Amniotic epithelial cell (primary cell): Measurements from ENCODE around the gene HES4.
"Not testable (repeated sequence)": the region's sequence is repeated elsewhere in the genome, so short reads cannot be mapped to it uniquely, and the experiment has no call there.

Experiments
- DNase-seq: peaks from one replicate; pipeline ENCODE4 v3.0.0-alpha.2; 2010; ENCODE audit warnings: low read depth

The HES4 gene

GRCh38 chr1:978835-979743 is 20.8 kb downstream of the HES4 start:
- DNase-seq = no peak

DNA sequence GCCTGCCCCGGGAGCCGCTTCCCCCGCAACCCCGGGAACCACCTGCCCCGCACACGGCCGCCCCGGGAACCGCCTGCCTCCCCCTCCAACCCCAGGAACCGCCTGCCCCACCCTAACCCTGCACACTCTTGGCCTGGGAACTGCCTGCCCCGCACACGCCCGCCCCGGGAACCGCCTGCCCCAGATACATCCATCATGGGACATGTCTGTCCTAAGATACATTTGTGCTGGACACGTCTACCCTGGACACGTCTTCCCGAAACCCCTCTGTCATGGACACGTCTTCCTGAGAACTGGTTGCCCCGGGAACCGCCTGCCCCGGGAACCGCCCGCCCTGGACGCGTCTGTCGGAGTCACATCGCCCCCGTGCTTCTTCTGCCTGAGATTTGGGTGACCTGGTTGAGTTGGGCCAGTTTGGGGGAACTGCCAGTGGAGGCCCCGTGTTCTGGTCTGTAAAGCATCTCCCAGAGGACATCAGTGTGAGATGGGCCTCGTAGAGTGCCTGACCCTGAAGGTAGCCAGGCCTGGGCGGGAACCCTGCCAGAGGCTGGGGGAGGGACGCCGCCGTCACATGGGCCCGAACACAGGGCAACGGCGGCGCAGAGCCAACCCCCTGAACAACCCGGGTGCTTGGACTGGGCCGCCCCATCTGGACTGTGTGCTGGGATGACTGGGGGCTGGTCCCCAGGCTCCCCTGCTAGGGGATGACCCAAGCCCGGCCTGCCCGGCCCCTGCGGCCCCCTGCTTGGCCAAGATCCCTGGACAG is 21.6 kb downstream of the HES4 start:
- DNase-seq = no peak

DNA sequence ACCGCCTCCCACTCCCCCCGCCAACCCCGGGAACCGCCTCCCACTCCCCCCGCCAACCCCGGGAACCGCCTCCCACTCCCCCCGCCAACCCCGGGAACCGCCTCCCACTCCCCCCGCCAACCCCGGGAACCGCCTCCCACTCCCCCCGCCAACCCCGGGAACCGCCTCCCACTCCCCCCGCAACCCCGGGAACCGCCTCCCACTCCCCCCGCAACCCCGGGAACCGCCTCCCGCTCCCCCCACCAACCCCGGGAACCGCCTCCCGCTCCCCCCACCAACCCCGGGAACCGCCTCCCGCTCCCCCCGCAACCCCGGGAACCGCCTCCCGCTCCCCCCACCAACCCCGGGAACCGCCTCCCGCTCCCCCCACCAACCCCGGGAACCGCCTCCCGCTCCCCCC is 23.1 kb downstream of the HES4 start:
- not testable (repeated sequence) for DNase-seq

- peak; percentile 50 for DNase-seq
These were observed 23.8 kb downstream of the HES4 start for GRCh38 chr1:975896-976683.

DNA sequence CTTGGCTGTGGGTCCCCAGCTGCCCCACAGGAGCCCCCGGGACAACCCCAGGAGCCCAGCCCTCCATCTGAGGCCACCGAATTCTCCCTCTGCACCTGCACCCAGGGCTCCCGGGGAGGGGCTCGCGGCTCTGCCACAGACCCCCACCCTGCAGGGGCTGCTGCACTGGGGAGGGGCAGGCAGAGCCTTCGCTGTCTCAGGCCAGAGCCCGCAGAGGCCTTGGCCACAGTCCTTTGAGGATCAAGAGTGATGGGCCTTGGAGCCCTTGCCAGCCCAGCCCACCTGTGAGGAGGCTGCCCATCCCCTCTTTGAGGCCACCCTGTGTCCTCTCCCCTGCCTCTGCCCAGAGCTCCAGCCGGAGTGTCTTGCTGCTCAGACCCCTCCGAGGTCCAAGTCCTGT is 24.5 kb downstream of the HES4 start:
- DNase-seq = no peak

DNA sequence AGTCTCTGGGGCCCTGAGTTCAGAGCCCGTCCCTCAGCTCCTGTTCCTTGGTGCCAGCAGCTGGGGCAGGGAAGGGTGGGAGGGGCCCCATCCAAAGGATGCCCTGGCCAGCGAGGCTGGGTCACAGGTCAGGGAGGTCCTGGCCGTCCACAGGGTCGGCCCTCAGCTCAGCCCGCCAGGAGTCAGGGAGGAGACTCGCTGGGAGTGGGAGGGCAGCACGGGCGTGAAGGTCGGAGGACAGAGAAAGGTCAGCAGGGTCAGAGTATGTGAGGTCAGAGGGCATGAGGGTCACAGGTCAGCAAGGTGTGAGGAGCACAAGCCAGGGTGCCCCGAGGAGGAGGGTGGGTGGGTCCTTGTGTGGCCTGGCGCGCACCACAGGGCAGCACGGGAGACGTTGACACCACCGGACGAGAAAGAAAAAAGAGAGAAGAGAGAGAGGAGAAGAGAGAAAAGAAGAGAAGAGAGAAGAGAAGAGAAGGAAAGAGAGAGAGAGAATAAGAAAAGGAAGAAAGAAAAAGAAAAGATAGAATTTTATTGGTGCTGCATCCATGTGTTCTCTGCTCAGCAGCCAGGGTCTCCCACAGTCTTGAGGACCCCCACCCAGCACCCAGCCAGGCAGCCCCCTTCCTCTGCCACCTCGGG is 25.1 kb downstream of the HES4 start:
- DNase-seq = no peak

GRCh38 chr1:974293-974640 is 25.6 kb downstream of the HES4 start:
- no peak for DNase-seq

GRCh38 chr1:973459-974292 is 26.2 kb downstream of the HES4 start:
- no peak for DNase-seq

DNA sequence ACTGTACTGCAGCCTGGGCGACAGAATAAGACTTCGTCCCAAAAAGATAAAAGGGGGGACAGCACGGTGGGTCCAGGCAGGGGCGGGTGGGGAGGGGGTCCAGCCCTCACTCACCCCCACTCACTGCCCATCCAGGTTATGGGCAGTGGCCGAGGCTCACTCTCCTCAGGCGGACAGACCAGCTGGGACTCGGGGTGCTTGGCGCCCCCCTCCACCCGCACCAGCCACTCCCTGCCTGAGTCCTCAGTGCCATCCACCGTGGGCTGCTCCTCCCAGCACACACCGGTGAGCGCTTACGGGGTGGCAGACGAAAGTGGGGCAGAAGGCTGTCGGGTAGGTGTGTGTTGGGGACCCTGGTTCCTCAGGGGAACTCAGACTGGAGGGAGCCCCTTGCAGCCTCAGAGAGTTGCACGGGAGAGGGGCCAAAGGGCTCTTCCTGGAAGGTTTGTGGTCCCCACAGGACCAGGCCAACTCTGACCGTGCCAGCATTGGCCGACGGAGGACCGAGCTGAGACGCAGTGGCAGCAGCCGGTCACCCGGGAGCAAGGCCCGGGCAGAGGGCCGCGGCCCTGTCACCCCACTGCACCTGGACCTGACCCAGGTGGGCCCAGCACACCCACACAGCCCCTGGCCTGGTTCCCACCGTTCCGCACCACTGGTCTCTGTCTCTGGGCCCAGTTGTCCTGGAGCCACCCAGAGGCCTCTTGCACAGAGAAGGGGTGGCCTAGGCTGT is 27.0 kb downstream of the HES4 start:
- DNase-seq = no peak

DNA sequence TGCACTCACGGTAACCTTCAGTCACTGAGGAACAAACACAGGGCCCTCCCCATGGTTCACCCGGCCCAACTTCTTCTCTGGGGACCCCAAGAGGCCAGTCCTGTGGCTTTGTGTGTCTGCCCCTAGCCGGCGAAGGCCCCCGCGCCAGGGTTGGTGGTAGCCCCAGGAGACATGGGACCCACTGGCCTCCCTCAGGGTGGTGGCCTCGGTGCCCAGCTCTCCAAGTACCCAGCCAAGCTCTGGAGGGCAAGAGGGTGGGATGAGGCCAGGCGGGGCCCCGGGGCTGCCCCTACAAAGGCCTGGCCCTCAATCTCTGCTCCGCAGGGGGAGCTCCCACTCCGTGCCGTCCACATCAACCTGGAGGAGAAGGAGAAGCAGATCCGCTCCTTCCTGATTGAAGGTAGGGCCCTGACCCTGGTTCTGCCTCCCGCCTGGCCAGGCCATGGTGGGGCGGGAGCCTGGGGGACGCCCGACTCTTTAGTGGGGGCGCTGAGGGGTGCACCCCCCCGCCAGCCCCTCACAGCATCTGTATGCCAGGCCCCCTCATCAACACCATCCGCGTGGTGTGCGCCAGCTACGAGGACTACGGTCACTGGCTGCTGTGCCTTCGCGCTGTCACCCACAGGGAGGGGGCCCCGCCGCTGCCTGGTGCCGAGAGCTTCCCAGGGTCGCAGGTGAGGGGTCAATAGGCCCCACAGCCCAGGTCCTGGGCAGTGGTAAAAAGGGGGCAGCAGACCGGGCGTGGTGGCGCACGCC is 28.0 kb downstream of the HES4 start:
- DNase-seq = no peak

- DNase-seq = no peak
These were observed 28.7 kb downstream of the HES4 start for GRCh38 chr1:970973-971730.

DNA sequence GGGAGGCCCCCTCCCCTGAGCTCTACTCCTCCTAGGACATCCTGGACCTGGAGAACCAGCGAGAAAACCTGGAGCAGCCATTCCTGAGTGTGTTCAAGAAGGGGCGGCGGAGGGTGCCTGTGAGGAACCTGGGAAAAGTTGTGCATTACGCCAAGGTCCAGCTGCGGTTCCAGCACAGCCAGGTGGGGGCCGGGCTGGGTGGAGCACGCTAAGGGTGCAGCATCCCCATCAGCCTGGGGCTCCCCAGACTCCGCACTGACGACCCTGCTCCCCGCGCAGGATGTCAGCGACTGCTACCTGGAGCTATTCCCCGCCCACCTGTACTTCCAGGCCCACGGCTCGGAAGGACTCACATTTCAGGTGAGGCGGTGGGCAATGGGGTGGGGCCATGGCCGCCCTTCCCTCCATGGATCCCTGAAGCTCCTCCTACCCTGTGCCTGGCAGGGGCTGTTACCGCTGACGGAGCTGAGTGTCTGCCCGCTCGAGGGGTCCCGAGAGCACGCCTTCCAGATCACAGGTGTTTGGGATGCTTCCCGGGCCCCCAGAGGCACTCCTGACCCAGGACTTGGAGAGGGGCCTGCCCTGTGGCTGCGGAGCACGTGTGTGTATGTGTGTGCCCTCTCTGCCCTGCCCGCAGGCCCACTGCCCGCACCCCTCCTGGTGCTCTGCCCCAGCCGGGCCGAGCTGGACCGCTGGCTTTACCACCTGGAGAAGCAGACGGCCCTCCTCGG is 29.5 kb downstream of the HES4 start:
- no peak for DNase-seq

DNA sequence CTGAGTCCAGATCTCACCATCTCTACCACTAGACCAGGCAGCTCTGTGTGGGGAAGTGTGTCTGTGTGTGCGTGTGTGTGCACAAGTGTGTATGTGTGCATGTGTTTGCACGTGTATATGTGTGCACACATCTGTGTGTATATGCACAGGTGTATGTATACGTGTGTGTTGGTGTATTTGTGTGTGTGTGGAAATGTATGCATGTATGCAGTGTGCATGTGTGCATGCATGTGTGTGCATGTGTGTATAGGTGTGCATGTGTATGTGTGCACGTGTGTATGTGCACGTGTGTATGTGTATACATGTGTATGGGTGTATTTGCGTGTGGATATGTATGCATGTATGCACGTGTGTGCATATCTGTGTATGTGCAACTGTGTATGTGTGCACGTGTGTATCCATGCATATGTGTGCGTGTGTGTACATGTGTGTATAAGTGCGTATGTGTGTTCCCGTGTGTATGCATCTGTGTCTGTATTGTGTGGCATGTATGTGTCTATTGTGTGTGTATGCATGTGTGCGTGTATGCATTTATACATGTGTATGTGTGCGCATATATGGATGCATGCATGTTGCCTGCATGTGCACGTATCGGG is 30.5 kb downstream of the HES4 start:
- no peak for DNase-seq

DNA sequence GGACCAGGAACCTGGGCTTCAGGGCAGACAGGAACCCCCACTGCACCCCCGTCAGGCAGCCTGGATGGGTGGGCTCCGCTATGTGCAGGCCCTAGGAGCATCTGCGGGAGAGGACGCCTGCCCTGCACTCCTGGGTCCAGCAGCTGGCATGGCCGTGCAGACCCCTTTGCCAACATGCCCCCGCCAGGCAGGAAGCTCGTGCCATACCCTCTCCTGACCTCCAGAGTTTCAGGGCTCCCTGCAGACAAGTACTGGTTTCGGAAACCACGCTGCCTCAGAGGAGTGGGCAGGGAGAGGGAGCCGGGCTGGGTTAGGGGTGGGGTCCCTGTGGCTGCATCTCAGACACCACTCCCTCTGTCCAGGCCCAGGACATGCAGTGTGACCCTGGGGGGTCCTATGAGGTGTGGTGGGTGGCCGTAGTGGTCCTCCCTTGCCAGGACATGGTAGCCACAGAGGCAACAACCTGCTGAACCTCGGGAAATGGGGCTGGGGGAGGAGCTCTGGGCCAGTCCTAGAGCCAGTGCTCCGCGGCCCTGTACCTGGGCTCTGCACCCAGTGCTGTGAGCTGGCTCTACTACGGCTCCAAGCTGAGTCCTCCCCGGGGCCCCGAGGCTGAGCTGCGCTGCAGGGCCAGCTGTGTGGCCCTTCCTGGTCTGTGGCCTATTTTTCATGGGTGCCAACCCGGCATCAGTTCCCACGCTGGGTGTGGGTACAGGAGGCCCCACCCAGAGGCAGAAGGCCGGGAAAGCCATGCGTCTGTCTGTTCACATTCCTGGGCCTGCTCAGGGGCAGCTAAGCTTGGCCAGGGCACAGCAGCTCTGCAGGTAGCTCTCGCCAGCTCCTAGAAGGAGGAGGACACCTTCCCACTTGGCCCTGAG is 32.2 kb downstream of the HES4 start:
- no peak for DNase-seq

GRCh38 chr1:966704-967300 is 33.1 kb downstream of the HES4 start:
- DNase-seq = peak; percentile 27

- peak; percentile 33 for DNase-seq
These were observed 33.7 kb downstream of the HES4 start, which contains the start of gene PLEKHN1 for GRCh38 chr1:966135-966703. TSS of gene PLEKHN1 (plus strand) at chr1:966482. CDS start at chr1:966532, 50 bp downstream.
